PFSK-1 (cell line): ENCODE results near the gene TRIM65.

ENCODE experiments used
- FOXP2 ChIP-seq: optimal IDR thresholded peaks from 2 replicates; pipeline ENCODE3; 2011; ENCODE audit warnings: borderline replicate concordance, control low read depth, inconsistent platforms; ENCODE audit not compliant: insufficient read depth; ENCODE audit errors: extremely low read length, extremely low read depth
- POLR2AphosphoS5 ChIP-seq: IDR thresholded peaks from 2 replicates; pipeline ENCODE4 v1.6.1; 2012; ENCODE audit warnings: low read depth, mild to moderate bottlenecking, control low read depth, low read length, moderate library complexity
- SIN3A ChIP-seq: IDR thresholded peaks from 2 replicates; pipeline ENCODE4 v1.6.1; 2012; ENCODE audit warnings: mild to moderate bottlenecking, low read length, moderate library complexity, borderline replicate concordance; ENCODE audit not compliant: insufficient read depth
- TAF1 ChIP-seq: IDR thresholded peaks from 2 replicates; pipeline ENCODE4 v1.6.1; 2012; ENCODE audit warnings: low read length, control low read depth, borderline replicate concordance; ENCODE audit not compliant: insufficient read depth
- TF ChIP-seq, protein P1 (sequence below), 2 experiments: IDR thresholded peaks; 2 replicates each; pipeline versions ENCODE4 v1.6.1 to v1.8.0; 2011 to 2012; ENCODE audit warnings: low read depth in 2 of 2, low read length in 2 of 2, control low read depth in 1 of 2, inconsistent platforms in 1 of 2, mild to moderate bottlenecking in 1 of 2, moderate library complexity in 1 of 2; ENCODE audit not compliant: insufficient read depth in 1 of 2

The TRIM65 gene

DNA sequence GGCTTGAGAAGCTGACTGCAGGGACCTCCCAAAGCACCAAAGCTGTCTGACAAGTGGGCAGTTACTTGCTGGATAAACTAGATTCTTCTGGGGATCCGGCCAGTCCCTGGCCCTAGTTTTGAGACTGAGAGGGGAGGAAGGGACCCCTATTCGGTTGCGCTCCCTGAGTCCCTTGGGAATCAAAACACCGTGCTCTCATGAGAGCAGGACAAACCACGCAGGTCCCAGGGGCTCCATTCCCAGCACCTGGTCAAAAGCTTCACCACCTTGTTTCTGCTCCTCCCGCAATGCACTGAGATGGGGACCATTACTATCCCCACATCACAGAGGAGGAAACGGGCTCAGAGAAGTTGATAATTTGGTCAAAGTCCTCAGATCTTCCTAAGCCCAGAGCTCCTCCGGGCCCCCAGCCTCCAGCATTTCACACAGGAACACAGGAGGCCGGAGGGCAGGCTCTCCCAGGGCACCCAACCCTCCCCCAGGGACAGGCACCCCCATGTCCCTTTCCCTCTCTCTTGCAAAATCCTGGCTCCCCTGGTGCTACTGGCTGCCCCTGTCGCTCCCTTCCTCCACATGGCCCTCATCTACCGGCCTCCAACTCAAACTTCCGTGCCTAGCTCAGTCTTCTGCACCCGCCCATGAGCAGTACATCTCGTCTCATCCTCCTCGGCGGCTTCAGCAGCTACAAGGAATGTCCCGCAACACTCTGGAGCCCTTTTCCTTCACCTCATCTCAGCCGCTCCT is 3.3 kb downstream of the TRIM65 start:
- TF ChIP-seq SIN3A: no peak
- TF ChIP-seq TAF1: no peak
- TF ChIP-seq FOXP2: no peak
- TF ChIP-seq POLR2AphosphoS5: no peak; the same call in 1 of the 2 replicates
- TF ChIP-seq, protein P1, sequence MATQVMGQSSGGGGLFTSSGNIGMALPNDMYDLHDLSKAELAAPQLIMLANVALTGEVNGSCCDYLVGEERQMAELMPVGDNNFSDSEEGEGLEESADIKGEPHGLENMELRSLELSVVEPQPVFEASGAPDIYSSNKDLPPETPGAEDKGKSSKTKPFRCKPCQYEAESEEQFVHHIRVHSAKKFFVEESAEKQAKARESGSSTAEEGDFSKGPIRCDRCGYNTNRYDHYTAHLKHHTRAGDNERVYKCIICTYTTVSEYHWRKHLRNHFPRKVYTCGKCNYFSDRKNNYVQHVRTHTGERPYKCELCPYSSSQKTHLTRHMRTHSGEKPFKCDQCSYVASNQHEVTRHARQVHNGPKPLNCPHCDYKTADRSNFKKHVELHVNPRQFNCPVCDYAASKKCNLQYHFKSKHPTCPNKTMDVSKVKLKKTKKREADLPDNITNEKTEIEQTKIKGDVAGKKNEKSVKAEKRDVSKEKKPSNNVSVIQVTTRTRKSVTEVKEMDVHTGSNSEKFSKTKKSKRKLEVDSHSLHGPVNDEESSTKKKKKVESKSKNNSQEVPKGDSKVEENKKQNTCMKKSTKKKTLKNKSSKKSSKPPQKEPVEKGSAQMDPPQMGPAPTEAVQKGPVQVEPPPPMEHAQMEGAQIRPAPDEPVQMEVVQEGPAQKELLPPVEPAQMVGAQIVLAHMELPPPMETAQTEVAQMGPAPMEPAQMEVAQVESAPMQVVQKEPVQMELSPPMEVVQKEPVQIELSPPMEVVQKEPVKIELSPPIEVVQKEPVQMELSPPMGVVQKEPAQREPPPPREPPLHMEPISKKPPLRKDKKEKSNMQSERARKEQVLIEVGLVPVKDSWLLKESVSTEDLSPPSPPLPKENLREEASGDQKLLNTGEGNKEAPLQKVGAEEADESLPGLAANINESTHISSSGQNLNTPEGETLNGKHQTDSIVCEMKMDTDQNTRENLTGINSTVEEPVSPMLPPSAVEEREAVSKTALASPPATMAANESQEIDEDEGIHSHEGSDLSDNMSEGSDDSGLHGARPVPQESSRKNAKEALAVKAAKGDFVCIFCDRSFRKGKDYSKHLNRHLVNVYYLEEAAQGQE (IDR thresholded peaks at IDR 0.05; ENCODE audit: insufficient read depth in 1 of 2, low read depth in 2 of 2, low read length in 2 of 2): no peak

DNA sequence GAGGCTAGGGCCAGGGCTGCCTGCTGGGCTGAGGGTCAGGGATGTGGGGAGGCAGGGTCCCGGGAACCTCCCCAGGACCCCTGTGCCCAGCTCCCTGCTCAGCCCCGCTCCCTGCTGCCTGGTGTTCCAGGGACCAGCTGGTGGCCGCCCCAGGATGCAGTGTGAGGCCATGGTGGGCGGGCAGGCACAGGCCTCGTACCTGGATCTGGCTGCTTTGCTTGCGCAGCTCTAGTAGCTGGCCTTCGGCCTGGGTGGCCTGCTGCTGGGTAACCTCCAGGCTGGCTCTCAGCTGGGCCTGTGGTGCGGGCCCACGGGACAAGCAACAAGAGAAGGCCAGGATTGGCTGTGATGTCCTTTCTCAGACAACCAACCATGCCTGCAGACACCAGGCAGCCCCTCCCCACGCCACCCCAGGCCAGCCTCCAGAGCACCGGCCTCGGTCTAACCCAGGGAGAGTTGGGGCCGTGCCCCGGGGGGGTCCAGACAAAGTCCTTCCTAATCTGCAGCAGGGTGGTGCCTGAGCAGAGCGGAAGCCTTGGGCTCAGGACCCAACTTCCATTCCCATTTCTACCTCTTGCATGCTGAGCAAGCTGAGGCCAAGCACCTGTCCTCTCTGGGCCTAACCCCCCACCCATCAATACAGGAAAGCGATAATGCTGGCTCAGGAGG is 4.1 kb downstream of the TRIM65 start:
- no peak for TF ChIP-seq SIN3A
- TF ChIP-seq FOXP2: no peak
- TF ChIP-seq, protein P1 (IDR thresholded peaks at IDR 0.05; ENCODE audit: insufficient read depth in 1 of 2, low read depth in 2 of 2, low read length in 2 of 2): no peak
- no peak for TF ChIP-seq POLR2AphosphoS5
- no peak for TF ChIP-seq TAF1

DNA sequence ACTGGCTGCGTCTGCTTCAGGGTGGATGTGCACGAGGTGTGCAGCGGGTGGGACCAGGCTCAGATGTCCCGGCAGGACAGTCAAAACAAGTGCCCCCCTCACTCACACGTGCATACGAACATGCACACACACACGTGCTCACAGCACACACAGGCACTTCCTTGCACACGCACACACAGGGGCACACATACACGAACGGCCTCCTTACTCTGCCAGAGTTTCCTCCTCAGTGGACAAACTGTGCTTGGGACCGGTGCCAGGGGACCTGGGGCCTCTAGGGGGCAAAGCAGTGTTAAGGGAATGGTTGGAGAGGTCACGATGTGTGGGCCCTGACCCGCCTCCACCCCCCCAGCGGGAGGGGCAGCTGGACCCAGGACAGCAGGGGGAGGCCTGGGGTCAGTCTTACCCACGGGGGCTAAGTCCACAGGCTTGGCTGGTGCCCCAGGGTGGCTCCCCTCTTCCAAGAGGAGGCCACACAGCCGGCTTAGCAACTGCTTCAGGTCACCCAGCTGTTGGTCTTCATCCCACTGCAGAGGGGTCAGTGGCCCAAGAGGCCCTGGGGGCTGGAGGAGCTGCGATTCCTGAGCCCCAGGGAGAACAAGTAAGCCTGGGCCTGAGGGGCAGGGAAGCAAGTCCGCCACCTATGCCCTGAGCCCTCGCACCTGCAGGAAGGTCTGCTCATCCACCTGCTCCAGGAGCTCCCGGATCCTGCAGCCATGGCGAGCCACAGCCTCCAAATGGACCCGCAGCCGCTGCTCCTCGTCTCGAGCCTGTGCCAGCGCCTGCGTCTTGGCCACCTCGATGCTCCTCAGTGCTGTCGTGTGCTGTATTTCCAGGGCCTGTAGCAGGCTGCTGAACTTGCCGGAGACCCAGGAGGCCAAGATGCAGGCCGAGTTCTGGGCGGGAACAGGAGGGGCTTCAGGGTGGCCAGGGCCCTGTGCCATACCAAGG is 4.9 kb downstream of the TRIM65 start:
- TF ChIP-seq FOXP2 (no peak), TAF1 (no peak), POLR2AphosphoS5 (no peak), SIN3A (no peak)
- TF ChIP-seq, protein P1 (IDR thresholded peaks at IDR 0.05; ENCODE audit: insufficient read depth in 1 of 2, low read depth in 2 of 2, low read length in 2 of 2): no peak

DNA sequence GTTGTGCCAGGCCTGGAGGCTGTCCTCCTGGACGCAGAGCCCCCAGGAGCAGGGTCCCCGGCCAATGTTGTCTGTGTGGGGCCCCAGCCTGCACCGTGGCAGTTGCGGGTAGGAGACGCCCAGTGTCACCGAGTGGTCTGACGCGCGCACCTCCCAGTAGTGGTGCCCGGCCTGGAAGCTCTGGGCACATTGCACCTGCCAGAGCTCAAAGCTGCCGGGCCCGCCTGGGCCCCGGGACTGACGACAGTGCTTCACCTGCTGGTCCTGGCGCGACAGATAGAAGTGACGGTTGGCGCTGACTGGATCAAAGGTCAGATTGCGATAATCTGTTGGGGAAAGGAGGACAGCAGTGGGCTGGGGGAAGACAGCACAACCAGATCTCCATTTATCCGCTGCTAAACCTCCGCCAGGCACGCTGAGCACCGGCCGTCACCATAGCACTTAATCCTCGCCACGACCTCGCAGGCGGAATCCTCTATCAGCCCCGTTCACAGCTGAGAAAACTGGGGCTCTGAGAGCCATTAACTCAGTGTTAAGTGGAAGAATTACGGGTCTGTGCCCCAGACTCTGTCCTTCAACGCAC is 5.6 kb downstream of the TRIM65 start:
- TF ChIP-seq, protein P1 (IDR thresholded peaks at IDR 0.05; ENCODE audit: insufficient read depth in 1 of 2, low read depth in 2 of 2, low read length in 2 of 2): no peak
- no peak for TF ChIP-seq SIN3A
- TF ChIP-seq TAF1: no peak
